Measurements from ENCODE around the gene FAM200B.

DNA sequence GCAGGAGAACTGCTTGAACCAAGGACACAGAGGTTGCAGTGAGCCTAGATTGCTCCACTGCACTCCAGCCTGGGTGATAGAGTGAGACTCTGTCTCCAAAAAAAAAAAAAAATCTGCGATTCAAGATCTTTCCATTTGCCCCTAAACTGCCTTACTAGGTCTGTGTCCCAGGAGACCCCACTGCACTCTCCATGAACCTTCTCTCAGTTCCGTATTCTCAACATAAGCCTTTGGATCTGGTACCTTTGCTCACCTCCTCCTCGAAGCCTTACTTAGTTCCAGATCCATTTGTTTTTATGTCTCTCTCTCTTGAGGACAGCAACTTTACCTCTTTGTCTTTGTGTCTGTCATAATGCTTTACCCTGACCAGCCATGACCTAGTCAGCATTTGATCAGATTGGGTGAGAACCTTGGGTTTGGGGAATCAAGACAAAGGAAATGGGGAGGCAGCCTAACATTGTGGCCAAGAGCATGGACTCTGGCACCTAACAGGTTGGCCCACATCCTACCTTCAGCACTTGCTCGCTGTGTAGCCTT, 55.0 kb downstream of the FAM200B start:
- no peak for TF ChIP-seq POLR2A (IDR thresholded peaks at IDR 0.05)
- TF ChIP-seq, protein P1, sequence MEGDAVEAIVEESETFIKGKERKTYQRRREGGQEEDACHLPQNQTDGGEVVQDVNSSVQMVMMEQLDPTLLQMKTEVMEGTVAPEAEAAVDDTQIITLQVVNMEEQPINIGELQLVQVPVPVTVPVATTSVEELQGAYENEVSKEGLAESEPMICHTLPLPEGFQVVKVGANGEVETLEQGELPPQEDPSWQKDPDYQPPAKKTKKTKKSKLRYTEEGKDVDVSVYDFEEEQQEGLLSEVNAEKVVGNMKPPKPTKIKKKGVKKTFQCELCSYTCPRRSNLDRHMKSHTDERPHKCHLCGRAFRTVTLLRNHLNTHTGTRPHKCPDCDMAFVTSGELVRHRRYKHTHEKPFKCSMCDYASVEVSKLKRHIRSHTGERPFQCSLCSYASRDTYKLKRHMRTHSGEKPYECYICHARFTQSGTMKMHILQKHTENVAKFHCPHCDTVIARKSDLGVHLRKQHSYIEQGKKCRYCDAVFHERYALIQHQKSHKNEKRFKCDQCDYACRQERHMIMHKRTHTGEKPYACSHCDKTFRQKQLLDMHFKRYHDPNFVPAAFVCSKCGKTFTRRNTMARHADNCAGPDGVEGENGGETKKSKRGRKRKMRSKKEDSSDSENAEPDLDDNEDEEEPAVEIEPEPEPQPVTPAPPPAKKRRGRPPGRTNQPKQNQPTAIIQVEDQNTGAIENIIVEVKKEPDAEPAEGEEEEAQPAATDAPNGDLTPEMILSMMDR (IDR thresholded peaks at IDR 0.05): no peak
